ENCODE measurements around the gene COA1.

COA1 gene

DNA sequence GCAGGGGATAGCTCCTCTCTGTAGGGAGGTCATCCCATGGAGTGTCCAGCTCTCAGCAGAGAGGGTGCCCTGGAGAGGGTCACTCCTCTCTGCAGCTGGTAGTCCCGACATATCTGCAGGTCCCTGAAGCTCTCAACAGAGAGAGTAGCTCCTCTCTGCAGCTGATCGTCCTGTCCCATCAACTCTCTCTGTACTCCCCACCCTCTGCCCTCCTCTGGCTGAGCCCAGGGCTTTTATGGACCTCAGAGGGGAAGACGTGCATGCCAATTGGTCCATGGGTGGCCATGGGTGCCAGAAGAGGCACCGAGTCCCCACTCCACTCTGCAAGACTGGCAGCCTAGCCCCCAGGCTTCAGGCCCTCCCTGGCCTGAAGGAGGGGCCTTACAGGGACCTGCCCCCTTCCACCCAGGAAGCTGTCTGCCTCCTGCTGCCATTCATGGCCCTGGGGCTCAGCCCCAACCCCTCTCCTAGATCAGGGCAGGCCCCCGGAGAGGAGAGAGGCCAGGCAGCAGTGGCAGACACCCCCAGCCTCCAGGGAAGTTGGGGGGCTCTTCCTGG is 20.1 kb upstream of the COA1 start:
- H3K9me3 ChIP-seq (ENCODE audit: severe bottlenecking): no peaks in the 10 kb centered on the region
- DNase-seq (ENCODE audit: low spot score): no peak
- ATAC-seq (ENCODE audit: low read depth): no peak
- H3K4me1 ChIP-seq (ENCODE audit: insufficient read depth, poor library complexity, severe bottlenecking): peaks cover 4% of the 10 kb centered on the region
- H3K27ac ChIP-seq (ENCODE audit: poor library complexity, severe bottlenecking): no peak overlapping the region
- no peaks in the 10 kb centered on the region for H3K27me3 ChIP-seq (ENCODE audit: insufficient read depth, poor library complexity, severe bottlenecking)
- H3K36me3 ChIP-seq (ENCODE audit: low read depth): no peaks in the 10 kb centered on the region
- no peak for TF ChIP-seq CTCF (IDR thresholded peaks at IDR 0.05; ENCODE audit: poor library complexity, severe bottlenecking)
- no peak overlapping the region for H3K4me3 ChIP-seq (ENCODE audit: severe bottlenecking)

DNA sequence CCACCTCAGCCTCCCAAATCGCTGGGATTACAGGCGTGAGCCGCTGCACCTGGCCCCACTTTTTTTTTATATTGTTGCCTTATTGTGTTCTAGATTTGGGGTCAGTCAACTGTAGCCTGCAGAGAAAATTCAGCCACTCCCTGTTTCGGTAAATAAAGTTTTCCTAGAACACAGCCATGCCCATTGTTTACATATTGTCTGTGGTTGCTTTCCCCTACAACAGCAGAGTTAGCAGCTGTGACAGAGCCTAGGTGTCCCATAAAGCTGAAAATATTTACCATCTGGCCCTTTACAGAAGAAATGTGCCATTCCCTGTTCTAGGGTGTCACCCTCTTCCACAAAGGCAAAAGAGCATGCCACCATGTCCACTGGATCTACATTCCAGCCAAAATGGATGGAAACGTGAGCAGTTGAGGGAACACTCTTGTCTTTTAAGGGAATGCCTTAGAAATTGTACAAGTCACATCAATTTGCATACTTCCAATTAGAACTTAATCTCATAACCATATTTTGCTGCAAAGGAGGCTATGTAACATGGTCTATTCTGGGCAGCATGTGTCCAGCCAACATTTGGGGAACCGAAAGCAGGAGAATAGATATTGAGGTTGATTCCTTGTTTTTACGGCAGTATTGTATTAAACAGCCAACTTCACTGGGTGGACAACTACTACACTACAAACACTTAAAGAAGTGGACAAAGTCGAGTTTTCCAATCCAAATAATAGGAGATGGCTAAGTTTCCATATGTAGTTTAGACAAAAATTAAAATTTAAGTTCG is 18.2 kb upstream of the COA1 start:
- Histone ChIP-seq H3K27ac (ENCODE audit: poor library complexity, severe bottlenecking) (no peak overlapping the region), H3K9me3 (ENCODE audit: severe bottlenecking) (no peaks in the 10 kb centered on the region), H3K4me1 (ENCODE audit: insufficient read depth, poor library complexity, severe bottlenecking) (no peaks in the 10 kb centered on the region), H3K4me3 (ENCODE audit: severe bottlenecking) (no peak overlapping the region), H3K36me3 (ENCODE audit: low read depth) (no peaks in the 10 kb centered on the region), H3K27me3 (ENCODE audit: insufficient read depth, poor library complexity, severe bottlenecking) (no peaks in the 10 kb centered on the region)
- no peak for ATAC-seq (ENCODE audit: low read depth)
- DNase-seq (ENCODE audit: low spot score): no peak
- no peak for TF ChIP-seq CTCF (IDR thresholded peaks at IDR 0.05; ENCODE audit: poor library complexity, severe bottlenecking)

DNA sequence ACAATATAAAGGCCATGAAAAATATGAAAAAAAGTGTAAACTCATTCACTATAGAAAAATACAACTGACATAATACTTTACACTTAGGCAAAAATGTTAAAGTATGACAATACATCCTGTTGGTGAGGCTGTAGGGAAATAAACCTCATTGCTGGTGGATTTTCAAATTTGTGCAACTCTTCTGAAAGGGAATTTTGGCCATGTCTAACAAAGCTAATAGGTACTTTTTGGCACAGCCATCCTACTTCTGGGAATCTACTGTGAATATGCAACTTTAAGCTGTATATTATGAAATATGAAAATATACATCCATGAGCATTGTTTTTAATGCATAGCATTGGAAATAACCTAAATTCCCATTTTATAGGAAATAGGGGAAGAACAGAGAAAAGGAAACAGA is 13.4 kb upstream of the COA1 start:
- ATAC-seq (ENCODE audit: low read depth) (no peak), DNase-seq (ENCODE audit: low spot score) (no peak)
- no peaks in the 10 kb centered on the region for H3K4me1 ChIP-seq (ENCODE audit: insufficient read depth, poor library complexity, severe bottlenecking)
- no peaks in the 10 kb centered on the region for H3K9me3 ChIP-seq (ENCODE audit: severe bottlenecking)
- H3K27me3 ChIP-seq (ENCODE audit: insufficient read depth, poor library complexity, severe bottlenecking): no peaks in the 10 kb centered on the region
- TF ChIP-seq CTCF (IDR thresholded peaks at IDR 0.05; ENCODE audit: poor library complexity, severe bottlenecking): no peak
- H3K27ac ChIP-seq (ENCODE audit: poor library complexity, severe bottlenecking): no peak overlapping the region
- H3K4me3 ChIP-seq (ENCODE audit: severe bottlenecking): no peak overlapping the region
- no peaks in the 10 kb centered on the region for H3K36me3 ChIP-seq (ENCODE audit: low read depth)

DNA sequence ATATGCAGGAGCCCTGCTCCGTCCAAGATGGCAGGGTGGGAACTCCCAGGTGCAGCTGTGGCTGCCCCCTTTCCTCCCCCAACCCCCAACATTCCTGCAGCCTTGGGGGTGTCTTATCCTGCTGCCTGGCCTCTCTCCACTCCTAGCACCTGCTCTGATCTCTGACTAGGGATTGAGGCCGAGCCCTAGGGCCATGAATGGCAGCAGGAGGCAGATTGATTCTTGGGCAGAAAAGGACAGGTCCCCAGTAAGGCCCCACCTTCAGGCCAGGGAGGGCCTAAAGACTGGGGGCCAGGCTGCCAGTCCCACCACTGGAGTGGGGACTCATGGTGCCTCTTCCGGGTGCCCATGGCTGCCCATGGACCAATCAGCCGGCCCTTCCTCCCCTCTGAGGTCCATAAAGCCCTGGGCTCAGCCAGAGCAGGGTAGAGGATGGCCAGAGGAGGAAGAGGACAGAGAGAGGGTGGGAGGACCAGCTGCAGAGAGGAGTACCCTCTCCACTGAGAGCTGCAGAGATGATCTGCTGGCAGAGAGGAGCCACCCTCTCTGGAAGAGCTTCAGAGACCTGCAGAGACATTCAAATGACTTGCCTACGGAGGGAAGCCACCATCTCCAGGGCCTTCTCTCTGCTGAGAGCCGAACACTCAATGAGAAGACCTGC is 8.3 kb upstream of the COA1 start:
- H3K4me3 ChIP-seq (ENCODE audit: severe bottlenecking): no peak overlapping the region
- no peak overlapping the region for H3K27ac ChIP-seq (ENCODE audit: poor library complexity, severe bottlenecking)
- ATAC-seq (ENCODE audit: low read depth): no peak
- TF ChIP-seq CTCF (IDR thresholded peaks at IDR 0.05; ENCODE audit: poor library complexity, severe bottlenecking): no peak
- no peaks in the 10 kb centered on the region for H3K36me3 ChIP-seq (ENCODE audit: low read depth)
- no peaks in the 10 kb centered on the region for H3K4me1 ChIP-seq (ENCODE audit: insufficient read depth, poor library complexity, severe bottlenecking)
- DNase-seq (ENCODE audit: low spot score): no peak
- H3K27me3 ChIP-seq (ENCODE audit: insufficient read depth, poor library complexity, severe bottlenecking): no peaks in the 10 kb centered on the region
- H3K9me3 ChIP-seq (ENCODE audit: severe bottlenecking): no peaks in the 10 kb centered on the region
